ENCODE measurements around the gene PDE6B.

DNA sequence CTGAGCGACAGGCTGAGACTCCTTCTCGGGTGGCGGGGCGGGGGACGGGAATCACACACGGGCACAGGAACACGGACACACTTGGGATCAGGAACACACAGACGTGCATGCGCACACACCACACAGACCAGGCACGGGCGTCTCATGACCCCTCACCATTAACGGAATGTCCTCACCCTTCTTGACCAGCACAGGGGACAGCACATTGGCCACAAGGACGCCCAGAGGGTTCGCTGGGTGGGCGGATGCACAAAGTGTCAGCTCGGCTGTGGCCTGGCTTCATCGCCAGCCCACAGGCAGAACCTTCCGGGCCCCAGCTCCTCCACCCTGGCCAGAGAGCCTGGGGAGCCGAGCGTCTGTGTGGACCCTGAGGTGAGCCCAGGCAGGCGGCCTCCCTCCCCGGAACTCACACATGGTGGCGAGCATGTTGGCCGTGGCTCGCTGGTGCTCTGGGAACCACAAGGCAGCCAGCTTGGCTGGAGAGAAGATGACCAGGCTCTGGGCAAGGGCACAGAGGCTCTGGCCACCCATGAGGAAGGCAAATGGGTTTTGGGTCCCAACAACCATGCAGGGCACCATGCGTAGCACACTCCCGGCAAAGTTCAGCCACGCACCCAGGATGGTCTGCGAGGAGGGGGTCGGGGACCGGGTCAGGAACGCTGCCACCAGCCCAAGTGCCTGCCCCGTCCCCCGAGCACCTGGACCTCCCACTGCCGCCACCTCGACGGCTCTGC is 60.5 kb downstream of the PDE6B start:
- TF ChIP-seq, protein P1, sequence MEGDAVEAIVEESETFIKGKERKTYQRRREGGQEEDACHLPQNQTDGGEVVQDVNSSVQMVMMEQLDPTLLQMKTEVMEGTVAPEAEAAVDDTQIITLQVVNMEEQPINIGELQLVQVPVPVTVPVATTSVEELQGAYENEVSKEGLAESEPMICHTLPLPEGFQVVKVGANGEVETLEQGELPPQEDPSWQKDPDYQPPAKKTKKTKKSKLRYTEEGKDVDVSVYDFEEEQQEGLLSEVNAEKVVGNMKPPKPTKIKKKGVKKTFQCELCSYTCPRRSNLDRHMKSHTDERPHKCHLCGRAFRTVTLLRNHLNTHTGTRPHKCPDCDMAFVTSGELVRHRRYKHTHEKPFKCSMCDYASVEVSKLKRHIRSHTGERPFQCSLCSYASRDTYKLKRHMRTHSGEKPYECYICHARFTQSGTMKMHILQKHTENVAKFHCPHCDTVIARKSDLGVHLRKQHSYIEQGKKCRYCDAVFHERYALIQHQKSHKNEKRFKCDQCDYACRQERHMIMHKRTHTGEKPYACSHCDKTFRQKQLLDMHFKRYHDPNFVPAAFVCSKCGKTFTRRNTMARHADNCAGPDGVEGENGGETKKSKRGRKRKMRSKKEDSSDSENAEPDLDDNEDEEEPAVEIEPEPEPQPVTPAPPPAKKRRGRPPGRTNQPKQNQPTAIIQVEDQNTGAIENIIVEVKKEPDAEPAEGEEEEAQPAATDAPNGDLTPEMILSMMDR (IDR thresholded peaks at IDR 0.05; ENCODE audit: low read depth, low read length) = no peak
- no peak for TF ChIP-seq EZH2phosphoT487 (IDR thresholded peaks at IDR 0.05; ENCODE audit: low read depth)
